GM18498 (cell line): ENCODE measurements around the gene KIF18A.

Experiments
- ATAC-seq: cut with Tn5 transposase; IDR thresholded peaks from one replicate; pipeline ENCODE4 v1.9.1; 2021; ENCODE audit warnings: mild to moderate bottlenecking, moderate library complexity; ENCODE audit not compliant: unreplicated experiment

Gene KIF18A

DNA sequence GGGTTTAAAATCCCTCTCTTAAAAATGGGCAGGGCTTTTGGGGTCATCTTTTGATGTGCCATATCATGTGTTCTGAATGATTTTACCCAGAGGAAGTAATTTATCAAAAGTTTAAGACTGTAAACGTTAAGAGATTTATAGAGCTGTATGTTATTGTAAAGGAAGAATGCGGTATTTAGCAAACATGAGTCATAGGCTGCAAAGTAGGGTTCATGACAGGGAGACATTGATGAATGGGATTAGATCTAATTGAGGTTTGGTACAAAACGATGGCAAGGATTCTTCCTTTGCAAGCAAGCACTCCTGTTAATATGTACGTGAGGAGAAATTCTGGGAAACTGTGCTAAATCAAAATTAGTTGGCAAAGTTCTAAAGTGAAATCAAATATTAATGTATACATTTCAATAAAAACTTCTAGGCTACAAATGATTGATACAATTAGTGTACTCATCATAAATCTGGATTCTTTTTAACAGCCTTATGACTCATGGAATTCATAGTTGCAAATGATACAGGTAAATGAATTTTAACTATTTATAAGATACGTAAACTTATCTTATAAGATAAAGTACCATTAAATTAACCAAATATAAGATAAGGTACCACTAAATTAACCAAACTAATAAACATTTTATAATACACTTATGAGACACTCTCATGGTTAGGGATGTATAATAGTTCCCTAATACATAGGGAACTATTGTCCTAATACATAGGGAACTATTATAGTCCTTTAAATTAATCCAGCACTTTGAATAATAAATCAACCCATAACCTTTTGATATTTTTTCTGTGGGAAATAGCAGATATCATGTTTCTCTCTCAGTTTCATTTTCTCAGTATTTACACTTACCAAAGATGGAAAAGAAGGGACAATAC lies 58.4 kb downstream of the KIF18A start:
- no peak for ATAC-seq

DNA sequence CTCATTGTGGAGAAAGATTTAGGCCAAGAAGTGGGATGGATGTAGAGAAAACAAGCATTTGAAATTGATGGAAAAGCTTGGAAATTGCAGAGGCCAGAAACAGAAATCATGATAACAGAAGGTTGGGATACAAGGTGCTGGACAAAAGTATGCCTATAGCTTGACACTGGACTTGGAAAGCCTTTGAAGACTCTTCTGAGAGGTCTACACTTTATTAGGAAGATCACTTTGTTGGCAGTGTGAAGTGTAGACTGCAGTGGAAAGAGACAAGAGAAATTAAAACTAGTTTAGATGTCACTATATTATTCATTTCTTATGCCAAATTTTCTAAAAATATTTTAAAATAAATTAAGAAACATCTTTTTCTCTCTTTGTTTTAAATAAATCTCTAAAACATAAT lies 59.1 kb downstream of the KIF18A start:
- ATAC-seq = no peak

DNA sequence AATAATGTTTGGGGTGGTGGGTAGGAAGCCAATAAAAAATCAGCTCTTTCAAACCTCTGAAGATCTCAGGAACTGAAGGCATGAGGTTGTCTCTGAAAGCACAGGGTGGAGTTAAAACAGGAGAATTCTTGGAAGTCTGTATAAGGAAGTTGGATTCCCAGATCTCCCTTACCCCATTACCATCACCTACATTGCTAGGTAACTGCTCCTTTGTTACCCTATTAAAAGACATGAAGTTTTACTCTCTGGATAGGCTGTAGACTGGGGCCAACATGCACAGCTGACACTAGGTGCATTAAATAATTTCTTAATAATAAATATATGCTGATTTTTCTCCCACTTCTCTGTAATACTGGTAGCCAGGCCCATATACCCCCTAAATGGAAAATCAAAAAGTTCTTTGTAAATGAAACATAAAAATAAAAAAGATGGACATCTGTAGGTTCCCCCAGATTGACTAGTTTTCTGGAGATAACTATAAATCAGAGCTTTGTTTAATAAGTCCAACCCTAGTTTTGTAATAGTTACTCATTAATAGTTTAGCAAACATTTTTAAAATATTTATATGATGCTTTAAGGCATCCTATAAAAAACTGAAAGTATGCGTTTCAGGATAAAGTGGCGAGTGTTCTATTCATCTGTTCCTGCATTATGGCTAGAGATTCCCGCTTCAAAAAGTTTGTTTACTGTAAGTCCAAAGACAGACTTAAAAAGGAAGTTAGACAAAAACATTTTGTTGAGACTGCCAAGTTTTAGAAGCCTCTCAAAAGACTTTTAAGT lies 63.8 kb downstream of the KIF18A start:
- ATAC-seq = no peak

DNA sequence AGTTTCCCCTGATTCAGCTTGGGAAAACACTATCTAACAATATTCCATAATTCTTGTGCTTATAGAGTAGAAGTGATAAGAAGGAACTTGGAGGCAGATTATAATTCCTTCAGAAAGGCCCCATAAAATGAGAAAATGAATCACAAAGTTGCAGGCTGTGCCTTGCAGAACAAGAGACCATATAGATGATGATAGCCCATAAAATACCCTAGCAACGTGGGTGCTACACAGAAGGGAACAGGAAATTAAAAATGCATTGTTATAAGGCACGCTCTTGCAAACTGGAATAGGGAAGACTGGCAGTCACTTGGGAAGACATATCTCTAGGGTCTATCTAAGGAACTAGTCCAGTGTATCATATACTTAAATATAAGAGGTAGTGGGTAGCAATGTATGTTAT lies 67.6 kb downstream of the KIF18A start:
- ATAC-seq = no peak

GRCh38 chr11:28038775-28039174 lies 69.2 kb downstream of the KIF18A start:
- ATAC-seq = no peak

DNA sequence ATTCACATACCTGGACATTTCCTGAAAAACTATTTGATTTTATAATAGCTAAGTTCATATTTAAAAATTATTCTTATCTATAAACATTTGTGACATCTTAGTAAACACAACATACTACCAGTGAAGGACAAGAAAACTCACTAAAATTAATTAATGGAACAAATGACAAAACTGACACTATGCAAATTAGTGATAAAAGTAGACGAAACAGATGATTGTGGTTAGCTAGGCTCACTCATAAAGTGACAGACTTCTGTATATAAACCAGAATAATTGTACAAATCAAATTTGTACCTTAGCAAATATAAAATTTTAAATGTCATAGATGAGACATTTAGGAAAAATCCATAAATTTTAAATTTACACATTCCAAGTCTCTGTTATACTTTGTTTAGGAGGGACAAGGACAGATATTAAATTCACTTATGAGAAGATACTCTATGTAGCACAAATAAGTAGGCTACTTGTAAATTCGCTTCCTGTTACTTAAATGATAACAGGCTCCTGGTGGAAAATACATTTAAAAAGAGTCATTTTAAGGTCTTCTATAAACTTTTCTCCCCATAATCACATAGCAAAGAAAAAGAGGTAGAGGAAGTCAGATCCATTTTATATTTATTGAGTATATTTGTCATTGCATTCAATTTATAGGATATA lies 81.2 kb downstream of the KIF18A start:
- ATAC-seq = peak; percentile 72

GRCh38 chr11:28017816-28018215 lies 90.1 kb downstream of the KIF18A start:
- ATAC-seq = no peak

GRCh38 chr11:28011813-28012212 lies 96.1 kb downstream of the KIF18A start:
- ATAC-seq = no peak

- no peak for ATAC-seq
Measured at GRCh38 chr11:28009996-28010395, 98.0 kb downstream of the KIF18A start.

- no peak for ATAC-seq
Measured at GRCh38 chr11:28009388-28009787, 98.6 kb downstream of the KIF18A start.

GRCh38 chr11:28003615-28004014 lies 104.3 kb downstream of the KIF18A start:
- no peak for ATAC-seq

GRCh38 chr11:27998552-27998951 lies 109.4 kb downstream of the KIF18A start:
- ATAC-seq = no peak

- no peak for ATAC-seq
Measured at GRCh38 chr11:27997344-27997743, 110.6 kb downstream of the KIF18A start.

- no peak for ATAC-seq
Measured at GRCh38 chr11:27996066-27996465, 111.9 kb downstream of the KIF18A start.

DNA sequence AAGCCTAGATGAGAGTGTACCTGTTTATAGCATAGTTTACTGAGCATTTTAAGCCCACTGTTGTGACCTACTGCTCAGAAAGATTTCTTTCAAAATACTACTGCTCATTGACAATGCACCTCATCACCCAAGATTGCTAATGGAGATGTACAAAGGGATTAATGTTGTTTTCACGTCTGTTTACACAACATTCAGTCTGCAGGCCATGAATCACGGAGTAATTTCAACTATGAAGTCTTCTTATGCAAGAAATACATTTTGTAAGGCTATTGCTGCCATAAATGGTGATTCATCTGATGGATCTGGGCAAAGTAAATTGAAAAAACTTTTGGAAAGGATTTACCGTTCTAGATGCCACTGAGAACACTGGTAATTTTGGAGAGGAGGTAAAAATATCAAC lies 112.9 kb downstream of the KIF18A start:
- ATAC-seq = no peak

GRCh38 chr11:27991736-27992135 lies 116.2 kb downstream of the KIF18A start:
- no peak for ATAC-seq

- no peak for ATAC-seq
Measured at GRCh38 chr11:27977527-27977926, 130.4 kb downstream of the KIF18A start.

- ATAC-seq = no peak
Measured at GRCh38 chr11:27977031-27977430, 130.9 kb downstream of the KIF18A start.

GRCh38 chr11:27976262-27976661 lies 131.7 kb downstream of the KIF18A start:
- no peak for ATAC-seq

DNA sequence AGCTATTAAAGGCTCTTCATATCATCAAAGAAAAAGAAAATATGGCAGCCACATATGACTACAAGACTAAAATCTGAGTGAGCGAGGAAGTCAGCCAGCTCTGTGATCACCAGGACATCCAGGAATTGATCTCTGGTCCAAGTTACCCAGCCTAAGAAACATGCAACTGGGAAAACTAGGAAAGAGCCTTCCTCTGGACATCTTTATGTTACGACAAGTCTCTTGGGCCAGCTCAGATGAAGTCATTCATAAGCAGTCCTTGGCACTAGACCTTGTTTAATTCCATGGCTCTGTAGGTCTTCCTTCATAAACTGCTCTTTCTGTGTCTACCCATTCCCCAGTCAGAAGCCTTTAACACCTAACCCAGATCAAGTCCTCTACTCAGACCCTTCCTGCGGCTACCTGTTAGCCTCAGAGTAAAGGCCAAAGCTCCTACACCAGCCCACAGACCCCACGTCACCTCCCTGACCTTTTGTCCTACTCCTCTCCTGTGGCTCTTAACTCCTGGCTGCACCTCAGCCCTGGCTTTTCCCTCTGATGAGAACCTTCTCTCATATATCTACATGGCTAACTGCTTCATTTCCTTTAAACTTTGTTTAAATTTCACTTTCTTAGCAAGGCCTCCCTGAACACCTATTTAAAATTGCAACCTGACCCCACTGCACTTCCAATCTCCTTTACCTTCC lies 134.0 kb downstream of the KIF18A start:
- no peak for ATAC-seq
